ENCODE measurements around the gene USP50.
"Not testable (repeated sequence)": the region's sequence is repeated elsewhere in the genome, so short reads cannot be mapped to it uniquely, and the experiment has no call there.

The USP50 gene

GRCh38 chr15:50546566-50546965 lies at the start of gene USP50:
Gene USP50, minus strand, starts transcription at chr15:50546666. Its CDS starts 141 bp downstream, at chr15:50546525.
- DNase-seq (ENCODE audit: low spot score), result no peak

DNA sequence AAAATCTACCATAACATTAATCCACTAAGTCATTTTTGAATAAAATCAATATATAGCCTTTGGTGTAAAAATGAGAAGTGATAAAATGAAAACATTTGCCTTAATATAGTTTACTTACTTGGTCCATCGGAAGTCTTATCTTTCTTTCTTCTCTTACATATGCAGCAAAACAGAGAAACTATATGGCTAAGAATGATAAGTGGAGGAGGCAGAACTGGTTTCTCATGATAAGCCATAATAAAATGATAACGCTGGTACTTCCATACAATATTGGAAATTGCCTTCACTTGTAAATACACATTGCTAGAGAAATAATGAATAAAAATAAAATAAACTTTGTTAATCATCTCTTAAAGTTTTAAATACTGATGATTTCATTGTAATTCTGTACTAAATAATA lies 47.8 kb upstream of the USP50 start:
- no peak for DNase-seq (ENCODE audit: low spot score)

- no peak for DNase-seq (ENCODE audit: low spot score)
Measured at GRCh38 chr15:50593761-50594160, 47.3 kb upstream of the USP50 start.

GRCh38 chr15:50590288-50590687 lies 43.8 kb upstream of the USP50 start:
- no peak for DNase-seq (ENCODE audit: low spot score)

GRCh38 chr15:50577492-50577891 lies 31.0 kb upstream of the USP50 start:
- no peak for DNase-seq (ENCODE audit: low spot score)

GRCh38 chr15:50576166-50576565 lies 29.7 kb upstream of the USP50 start:
- no peak for DNase-seq (ENCODE audit: low spot score)

- not testable (repeated sequence) for DNase-seq (ENCODE audit: low spot score)
Measured at GRCh38 chr15:50573842-50574241, 27.4 kb upstream of the USP50 start.

- DNase-seq (ENCODE audit: low spot score), result no peak
Measured at GRCh38 chr15:50563756-50564155, 17.3 kb upstream of the USP50 start.

DNA sequence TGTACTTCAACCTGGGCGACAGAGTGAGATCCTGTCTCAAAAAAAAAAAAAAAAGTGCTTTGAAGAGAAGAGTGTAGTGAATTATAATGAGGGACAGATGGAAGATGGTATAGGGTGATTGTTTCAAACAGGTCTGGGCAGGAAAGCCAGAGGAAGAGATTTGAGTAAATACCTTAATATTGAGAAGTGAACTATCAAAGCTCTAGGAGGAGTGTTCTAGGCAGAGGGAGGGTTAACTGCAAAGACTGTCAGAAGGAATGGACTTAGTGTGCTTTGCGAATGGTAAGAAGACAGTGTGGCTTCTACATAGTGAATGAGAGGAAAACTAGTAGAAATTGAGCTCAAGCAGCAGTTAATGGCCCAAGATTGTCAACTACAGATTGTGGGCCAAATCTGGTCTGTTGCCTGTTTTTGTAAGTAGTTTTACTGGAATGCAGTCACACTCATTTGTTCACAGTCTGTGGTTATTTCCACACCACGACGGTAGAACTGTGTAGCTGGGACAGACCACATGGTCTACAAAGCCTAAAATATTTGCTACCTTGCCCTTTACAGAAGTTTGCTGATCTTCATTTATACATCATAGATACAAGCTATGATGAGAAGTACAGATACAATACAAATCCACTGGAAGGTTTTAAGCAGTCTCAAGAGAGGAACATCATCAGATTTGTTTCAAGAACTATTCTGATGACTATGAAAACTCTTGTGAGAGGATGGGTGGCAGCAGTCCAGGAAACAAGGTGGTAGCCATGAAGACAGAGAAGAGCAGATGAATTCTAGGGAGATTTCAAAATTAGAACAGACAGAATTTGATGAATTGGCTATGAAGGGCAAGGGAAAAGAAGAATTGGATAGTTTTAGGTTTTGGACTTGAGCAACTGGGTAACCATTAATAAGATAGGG lies 16.5 kb upstream of the USP50 start:
- DNase-seq (ENCODE audit: low spot score), result no peak

DNA sequence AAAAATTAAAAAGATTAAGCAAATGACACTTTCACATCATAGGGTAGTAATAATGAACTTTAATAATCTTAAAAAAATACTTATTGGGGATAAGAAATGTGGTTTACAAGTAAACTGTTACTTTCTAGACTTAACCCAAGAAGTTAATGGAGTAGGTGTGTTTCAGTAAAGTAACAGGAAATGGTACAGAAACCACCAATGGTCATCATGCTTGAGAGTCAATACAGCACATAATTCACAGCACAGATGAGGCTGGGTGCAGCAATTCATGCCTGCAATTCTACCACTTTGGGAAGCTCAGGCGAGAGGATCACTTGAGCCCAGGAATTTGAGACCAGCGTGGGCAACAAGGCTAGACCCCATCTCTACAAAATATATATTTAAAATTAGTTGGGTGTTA lies 11.5 kb upstream of the USP50 start:
- DNase-seq (ENCODE audit: low spot score), result no peak

DNA sequence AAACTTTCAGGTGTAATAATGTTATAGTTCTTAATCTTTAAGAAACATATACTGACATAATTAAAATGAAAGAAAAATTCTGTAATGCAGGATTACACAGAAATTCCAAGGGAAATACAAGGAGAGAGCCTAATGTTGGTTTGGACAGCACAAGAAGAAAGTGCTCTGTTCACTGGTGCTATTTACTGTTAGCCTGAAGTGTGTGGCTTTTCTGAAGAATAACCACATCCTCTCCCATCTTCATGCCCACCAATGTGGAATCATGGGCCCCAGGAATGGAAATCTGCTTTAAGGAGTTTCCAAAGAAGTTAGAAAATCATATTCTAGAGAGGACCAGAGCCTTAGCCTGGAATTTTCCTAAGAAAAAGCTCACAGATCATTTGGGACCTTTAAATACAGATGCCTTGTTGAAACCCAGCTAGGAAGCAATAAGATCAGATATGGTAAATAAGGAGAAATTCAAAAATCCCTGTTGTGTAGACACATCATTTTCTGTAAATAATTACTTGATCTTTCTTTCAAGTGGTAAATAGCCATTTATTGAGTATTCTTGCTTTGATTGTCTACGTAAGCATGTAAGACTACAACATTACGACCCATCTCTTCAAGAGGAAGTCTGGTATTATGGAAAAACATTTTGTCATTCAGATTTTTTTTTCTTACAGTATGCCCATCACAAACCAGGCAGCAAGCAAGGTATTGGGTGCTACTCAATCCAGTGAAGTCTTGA lies 10.3 kb upstream of the USP50 start:
- no peak for DNase-seq (ENCODE audit: low spot score)

DNA sequence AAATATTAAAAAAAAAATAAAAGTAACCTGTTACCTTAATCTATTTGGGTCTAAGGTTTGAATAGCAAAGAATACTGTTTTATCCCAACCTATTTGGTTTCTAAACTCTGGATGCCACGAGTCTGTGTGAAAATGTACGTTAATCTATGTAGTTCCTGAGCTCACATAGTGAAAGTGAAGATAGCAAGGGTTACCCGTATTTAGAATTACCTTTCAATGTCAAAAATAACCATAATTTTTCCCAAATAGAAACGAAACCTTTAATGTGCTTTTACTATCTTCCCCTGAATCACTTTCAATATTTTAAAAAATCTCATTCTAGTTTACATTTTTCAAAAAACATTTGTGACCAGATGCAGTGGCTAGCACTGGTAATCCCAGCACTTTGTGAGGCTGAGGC lies 5.8 kb upstream of the USP50 start:
- DNase-seq (ENCODE audit: low spot score), result no peak

- DNase-seq (ENCODE audit: low spot score), result no peak
Measured at GRCh38 chr15:50549326-50549725, 2.9 kb upstream of the USP50 start.

GRCh38 chr15:50544368-50544767 lies 2.1 kb downstream of the USP50 start:
- DNase-seq (ENCODE audit: low spot score), result no peak

- no peak for DNase-seq (ENCODE audit: low spot score)
Measured at GRCh38 chr15:50543556-50543955, 2.9 kb downstream of the USP50 start.

DNA sequence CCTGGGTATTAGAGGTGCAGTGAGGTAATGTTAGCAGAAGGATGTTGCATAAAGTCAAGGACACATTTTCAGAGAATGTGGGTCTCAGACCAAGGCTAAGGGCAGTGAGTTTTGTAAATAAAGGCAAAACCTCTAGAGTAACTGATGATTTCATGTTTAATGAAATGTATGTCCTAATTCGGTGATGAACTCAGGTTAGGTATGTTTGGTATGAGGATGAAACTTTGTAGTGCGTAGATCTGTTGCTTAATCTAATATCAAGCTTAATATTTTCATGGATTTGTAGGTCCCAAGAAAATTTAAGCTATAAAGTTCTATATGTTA lies 3.6 kb downstream of the USP50 start:
- no peak for DNase-seq (ENCODE audit: low spot score)

DNA sequence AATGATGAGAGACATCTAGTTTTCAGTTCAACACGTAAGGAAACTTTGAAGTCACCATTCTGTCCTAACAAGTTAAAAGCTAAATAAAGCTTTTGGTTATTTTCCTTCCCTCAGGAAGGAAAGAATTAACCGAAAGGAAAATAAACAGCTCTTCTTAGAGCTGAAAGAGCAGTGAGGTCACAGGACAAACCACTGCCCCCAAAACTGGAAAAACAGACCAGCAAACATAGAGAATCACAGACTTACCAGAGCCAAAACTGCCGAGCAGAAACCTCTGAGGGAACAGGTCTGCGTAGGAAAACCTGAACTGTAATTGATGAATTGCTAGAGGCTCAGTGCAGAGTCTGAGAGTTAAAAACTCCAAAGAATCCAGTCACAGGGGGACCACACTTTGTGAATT lies 14.7 kb downstream of the USP50 start:
- no peak for DNase-seq (ENCODE audit: low spot score)

DNA sequence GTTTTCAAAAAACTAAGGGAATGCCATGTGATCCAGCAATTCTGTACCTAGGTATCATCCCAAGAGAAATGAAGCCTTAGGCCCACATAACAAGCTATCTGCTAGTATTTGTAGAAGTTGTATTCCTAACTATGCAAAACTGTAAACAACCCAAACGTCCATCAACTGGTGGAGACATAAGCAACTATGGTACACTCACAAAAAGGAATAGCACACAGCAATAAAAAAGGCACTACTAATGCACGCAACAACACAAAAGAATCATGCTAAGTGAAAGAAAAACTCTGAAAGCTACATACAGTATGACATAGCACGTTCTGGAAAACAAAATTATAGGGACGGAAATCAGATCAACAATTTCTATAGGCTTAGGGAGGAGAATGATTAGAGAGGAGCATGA lies 15.3 kb downstream of the USP50 start:
- DNase-seq (ENCODE audit: low spot score), result no peak

- no peak for DNase-seq (ENCODE audit: low spot score)
Measured at GRCh38 chr15:50523851-50524251, 22.6 kb downstream of the USP50 start.

GRCh38 chr15:50519740-50520425 lies 26.6 kb downstream of the USP50 start:
- DNase-seq (ENCODE audit: low spot score), result no peak

GRCh38 chr15:50513001-50513400 lies 33.5 kb downstream of the USP50 start:
- no peak for DNase-seq (ENCODE audit: low spot score)

GRCh38 chr15:50506121-50506520 lies 40.3 kb downstream of the USP50 start:
- DNase-seq (ENCODE audit: low spot score), result no peak

DNA sequence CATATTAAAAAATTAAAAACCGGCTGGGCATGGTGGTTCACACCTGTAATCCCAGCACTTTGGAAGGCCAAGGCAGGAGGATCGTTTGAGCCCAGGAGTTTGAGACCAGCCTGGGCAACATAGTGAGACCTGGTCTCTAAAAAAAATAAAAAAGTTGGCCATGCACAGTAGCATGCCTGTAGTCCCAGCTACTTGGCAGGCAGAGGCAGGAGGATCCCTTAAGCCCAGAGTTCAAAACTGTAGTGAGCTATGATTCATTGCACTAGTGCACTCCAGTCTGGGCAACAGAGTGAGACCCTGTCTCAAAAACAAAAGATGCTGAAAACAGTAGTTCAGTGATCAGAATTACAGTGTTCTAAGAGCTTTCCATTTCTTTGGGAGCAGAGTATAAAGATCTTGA lies 40.8 kb downstream of the USP50 start:
- DNase-seq (ENCODE audit: low spot score), result not testable (repeated sequence)
